D721Med (cell line): ENCODE measurements around the gene GLIPR1L2.

ENCODE experiments used
- DNase-seq: peaks from one replicate; pipeline ENCODE4 v3.0.0; 2011; ENCODE audit warnings: low spot score; ENCODE audit not compliant: insufficient read length
- FAIRE-seq: peaks from 2 replicates; lab custom pipeline; 2011; peaks lifted over from hg19 to GRCh38; lab: Jason Lieb, UNC
- TF ChIP-seq, protein P1 (sequence below): IDR thresholded peaks from 2 replicates; pipeline ENCODE4 v1.5.1; 2012; ENCODE audit warnings: mild to moderate bottlenecking, control low read depth; ENCODE audit not compliant: insufficient read depth; ENCODE audit errors: missing control alignments

The GLIPR1L2 gene

DNA sequence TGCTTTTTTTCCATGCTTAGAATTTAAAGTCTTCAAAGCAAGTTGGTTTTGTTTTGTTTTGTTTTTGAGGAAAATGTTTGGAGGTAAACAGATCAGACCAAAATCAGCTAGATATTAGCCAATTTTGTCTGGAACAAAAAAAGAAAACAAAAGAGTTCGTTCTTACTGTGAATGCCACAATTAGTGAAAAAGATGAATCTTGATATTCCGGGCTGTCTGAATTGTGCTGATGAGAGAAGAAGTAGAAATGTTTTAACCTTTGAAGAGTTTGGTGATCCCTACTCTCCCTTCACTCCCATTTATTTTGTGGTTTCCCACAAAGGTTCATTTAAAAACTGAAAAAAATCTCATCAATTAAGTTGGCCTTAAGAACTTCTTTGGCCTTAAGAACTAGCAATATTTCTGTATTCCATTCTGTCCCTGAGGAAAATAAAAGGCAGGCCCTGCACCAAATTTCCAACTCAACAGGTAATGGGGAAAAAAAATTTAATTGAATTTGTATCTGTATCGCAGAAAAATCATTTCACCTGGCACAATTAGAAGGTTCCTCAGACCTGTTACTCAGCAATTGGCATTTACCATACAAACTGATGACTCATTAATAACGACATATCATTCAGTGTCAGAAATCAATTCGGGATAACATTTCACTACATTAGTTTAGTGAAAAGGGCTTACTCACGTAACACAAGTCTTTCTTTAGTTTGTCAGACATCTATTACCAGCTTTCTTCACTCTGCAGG is 562 bp upstream of the GLIPR1L2 start:
- TF ChIP-seq, protein P1, sequence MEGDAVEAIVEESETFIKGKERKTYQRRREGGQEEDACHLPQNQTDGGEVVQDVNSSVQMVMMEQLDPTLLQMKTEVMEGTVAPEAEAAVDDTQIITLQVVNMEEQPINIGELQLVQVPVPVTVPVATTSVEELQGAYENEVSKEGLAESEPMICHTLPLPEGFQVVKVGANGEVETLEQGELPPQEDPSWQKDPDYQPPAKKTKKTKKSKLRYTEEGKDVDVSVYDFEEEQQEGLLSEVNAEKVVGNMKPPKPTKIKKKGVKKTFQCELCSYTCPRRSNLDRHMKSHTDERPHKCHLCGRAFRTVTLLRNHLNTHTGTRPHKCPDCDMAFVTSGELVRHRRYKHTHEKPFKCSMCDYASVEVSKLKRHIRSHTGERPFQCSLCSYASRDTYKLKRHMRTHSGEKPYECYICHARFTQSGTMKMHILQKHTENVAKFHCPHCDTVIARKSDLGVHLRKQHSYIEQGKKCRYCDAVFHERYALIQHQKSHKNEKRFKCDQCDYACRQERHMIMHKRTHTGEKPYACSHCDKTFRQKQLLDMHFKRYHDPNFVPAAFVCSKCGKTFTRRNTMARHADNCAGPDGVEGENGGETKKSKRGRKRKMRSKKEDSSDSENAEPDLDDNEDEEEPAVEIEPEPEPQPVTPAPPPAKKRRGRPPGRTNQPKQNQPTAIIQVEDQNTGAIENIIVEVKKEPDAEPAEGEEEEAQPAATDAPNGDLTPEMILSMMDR, result no peak
- FAIRE-seq (no peak), DNase-seq (no peak)

DNA sequence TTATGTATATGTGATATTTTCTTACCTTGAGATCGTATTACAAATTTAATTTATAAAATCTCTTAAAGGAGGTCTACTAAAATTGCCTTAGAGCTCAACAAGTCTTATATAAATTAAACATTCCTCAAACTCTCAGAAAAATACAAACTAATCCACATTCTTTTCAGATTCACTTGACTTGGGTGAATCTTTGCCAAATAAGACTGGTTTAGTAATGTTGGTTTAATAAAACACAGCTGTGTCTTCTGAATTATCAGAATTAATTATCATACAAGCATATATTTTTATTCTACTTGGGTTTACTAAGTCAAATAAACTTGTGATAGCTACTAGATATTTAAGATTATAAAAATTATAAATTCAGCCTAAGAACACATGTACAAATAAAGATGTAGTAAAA is 13.3 kb downstream of the GLIPR1L2 start:
- no peak for FAIRE-seq
- DNase-seq, result no peak

DNA sequence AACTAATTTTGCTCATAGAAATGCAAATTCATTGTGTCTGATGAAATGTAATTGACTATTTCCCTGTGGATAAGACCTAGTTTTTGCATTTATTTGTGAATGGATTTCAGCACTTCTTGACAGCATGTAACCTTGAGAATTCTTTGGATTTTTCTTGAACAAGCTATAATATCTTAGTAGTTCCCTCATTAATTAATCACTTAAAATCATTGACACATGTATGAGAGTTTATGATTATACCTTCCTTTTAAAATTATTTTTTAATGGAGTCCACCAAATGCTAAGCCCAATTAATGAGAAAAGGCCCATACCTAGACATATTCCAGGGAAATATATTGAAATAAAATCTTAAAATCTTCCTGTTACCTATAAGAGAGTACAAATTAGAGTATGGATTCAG is 16.8 kb downstream of the GLIPR1L2 start:
- FAIRE-seq (no peak), DNase-seq (no peak)
- TF ChIP-seq, protein P1, result no peak

More for the DNA sequence above, 13.3 kb downstream of the GLIPR1L2 start:
- TF ChIP-seq, protein P1, result no peak

DNA sequence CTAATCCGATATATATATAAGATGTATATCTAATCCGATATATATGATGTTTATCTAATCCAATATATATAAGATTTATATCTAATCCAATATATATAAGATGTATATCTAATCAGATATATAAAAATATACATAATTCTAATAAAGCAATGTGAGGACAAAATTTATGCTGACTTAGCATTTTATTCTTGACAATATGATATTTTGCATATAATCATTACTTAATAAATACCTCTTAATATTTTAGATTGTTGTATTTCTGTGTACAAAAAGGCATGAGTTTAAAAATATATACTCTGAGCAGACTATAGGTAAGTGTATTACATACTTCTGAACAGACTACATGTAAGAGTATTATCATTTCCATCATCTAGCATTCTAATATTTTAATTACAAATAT is 18.9 kb downstream of the GLIPR1L2 start:
- FAIRE-seq, result no peak
- TF ChIP-seq, protein P1, result no peak
- DNase-seq, result no peak

DNA sequence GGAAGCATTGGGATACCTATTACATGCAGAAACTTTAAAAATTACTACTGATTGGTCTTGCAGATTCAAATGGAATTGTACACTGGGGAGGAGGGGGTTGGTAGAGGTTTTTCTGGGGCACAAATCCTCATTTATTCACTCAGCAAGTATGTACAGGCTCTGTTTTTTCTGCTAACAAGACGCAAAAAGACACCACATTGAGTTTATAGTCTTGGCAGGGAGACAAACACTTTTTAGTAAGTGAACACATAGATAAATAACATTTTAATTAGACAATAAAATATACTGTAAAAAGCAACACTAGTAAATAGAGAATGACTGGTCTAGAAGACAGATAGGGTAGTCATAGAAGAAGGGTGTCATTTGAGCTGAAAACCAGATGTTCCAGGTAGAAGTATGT is 23.8 kb downstream of the GLIPR1L2 start:
- no peak for FAIRE-seq
- TF ChIP-seq, protein P1, result no peak
- no peak for DNase-seq

DNA sequence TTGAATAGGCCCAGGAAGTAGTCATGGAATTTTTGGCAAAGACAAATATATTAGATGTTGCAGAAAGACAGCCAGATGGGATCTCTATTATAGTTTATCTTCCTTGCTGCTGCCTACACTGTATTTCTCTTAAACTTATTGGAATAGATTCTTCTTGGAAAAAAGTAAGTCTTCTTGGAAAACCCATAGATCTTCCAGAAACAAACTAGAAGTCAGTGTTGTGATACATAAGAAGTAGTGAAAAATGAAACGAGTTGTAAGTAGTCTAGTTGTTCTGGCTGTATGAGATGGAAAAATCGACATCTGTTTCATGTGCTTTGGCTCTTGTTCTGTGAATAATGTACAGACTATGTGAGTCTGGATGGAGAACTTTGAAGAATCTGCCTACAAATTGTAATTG is 29.0 kb downstream of the GLIPR1L2 start:
- DNase-seq, result no peak
- no peak for FAIRE-seq

DNA sequence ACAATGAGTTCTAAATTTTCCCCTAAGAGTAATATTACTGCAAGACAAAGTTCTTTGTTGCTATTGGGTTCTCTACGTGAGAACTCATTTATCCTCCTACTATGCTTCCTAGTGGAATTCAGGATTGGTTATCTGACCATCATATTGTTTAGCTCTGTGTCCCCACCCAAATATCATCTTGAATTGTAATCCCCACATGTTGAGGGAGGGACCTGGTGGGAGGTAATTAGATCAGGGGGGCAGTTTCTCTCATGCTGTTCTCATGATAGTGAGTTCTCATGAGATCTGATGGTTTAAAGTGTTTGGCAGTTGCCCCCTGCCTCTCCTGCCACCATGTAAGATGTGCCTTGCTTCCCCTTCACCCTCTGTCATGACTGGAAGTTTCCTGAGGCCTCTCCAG is 36.6 kb downstream of the GLIPR1L2 start:
- TF ChIP-seq, protein P1, result no peak
- DNase-seq (no peak), FAIRE-seq (no peak)

More for the DNA sequence above, 29.0 kb downstream of the GLIPR1L2 start:
- TF ChIP-seq, protein P1, result no peak
